Measurements from ENCODE around the gene S100PBP. TPM values are rescaled to one million over a fixed set of nuclear protein-coding genes. Genes with fewer than 3 reads are reported as not detected.

S100PBP gene
- total RNA-seq, 2 donors from 2014 or later: 5.7 to 10.8 TPM

DNA sequence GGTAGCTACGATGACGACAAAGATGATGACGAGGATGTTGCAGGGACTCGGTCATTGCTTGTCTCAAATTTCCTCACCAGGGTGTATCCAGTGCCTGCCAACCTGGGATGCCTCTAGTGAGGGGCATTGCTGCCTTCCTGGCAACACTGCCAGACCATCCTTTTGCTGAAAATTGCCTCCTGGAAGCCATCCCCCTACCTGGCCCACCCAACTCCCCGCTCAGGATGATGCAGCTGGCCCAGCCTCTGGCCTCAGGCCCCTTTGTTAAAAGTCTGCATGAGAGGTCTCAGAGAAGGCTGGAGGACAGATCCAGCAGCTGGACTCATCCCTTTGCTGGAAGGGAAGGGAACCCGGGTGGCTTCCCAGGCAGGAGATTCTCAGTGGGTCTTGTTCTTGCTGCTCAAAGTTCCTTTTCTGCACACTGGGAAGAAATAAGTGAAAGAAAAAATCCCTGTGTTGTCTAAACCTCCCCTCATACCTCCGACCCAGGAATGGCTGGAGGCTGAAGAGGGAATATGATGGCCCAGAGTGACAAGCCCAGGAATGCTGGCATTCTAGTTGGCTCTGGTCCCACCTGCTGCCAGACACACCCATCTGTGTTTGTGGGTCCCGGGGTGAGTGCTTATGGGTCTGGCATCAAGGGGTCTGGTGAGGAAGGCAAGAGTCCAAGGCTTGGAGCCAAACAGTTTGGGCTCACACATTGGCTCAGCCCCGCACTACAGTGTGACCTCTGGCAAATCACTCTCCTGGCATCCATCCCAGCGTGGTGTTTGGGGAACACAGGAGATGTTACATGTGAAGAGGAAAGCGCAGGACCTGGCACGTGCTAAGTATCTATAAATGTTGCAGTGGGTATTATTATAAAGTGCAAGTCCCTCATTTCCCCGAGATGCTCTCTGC is 60.0 kb downstream of the S100PBP start:
- no peaks in the 10 kb centered on the region for H3K9me3 ChIP-seq
- H3K4me1 ChIP-seq: peaks cover 0 to 46% of the 10 kb centered on the region in 2 donors
- no peaks in the 10 kb centered on the region for H3K36me3 ChIP-seq
- DNase-seq (ENCODE audit: low spot score): peak; percentile 66
- no peaks in the 10 kb centered on the region for H3K27me3 ChIP-seq
- H3K27ac ChIP-seq: peak overlapping the region; percentile 29 to 39
- no peak overlapping the region for H3K4me3 ChIP-seq
- TF ChIP-seq, protein P1, sequence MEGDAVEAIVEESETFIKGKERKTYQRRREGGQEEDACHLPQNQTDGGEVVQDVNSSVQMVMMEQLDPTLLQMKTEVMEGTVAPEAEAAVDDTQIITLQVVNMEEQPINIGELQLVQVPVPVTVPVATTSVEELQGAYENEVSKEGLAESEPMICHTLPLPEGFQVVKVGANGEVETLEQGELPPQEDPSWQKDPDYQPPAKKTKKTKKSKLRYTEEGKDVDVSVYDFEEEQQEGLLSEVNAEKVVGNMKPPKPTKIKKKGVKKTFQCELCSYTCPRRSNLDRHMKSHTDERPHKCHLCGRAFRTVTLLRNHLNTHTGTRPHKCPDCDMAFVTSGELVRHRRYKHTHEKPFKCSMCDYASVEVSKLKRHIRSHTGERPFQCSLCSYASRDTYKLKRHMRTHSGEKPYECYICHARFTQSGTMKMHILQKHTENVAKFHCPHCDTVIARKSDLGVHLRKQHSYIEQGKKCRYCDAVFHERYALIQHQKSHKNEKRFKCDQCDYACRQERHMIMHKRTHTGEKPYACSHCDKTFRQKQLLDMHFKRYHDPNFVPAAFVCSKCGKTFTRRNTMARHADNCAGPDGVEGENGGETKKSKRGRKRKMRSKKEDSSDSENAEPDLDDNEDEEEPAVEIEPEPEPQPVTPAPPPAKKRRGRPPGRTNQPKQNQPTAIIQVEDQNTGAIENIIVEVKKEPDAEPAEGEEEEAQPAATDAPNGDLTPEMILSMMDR (IDR thresholded peaks at IDR 0.05): no peak

DNA sequence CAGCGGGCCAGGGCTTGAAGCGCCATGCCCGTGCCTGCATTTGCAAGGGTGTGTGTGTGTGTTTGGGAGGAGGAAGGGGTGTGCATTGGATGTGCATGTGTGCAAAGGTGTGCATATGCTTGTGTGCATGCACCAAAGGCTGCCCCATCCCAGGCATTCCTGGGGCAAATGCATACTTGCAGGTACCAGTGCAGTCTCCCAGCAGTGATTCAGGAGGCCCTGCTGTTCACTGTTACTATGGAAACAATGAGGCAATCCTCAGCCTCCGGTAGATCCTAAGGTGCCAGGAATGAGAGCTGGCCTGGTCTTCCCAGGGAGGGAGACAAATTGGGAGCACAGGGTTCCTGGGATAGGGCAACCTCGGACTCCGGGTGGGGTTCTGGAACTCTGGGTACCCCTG is 60.7 kb downstream of the S100PBP start:
- no peaks in the 10 kb centered on the region for H3K9me3 ChIP-seq
- no peaks in the 10 kb centered on the region for H3K27me3 ChIP-seq
- TF ChIP-seq, protein P1 (IDR thresholded peaks at IDR 0.05): no peak
- H3K4me1 ChIP-seq: peaks cover 0 to 42% of the 10 kb centered on the region in 2 donors
- no peak for DNase-seq (ENCODE audit: low spot score)
- no peak overlapping the region for H3K27ac ChIP-seq
- no peak overlapping the region for H3K4me3 ChIP-seq
- H3K36me3 ChIP-seq: no peaks in the 10 kb centered on the region

GRCh38 chr1:32878637-32879041 is 61.2 kb downstream of the S100PBP start:
- no peak for DNase-seq (ENCODE audit: low spot score)
- Histone ChIP-seq H3K4me3 (no peak overlapping the region), H3K27ac (no peak overlapping the region), H3K9me3 (no peaks in the 10 kb centered on the region), H3K4me1 (peaks cover 0 to 42% of the 10 kb centered on the region in 2 donors), H3K27me3 (no peaks in the 10 kb centered on the region), H3K36me3 (no peaks in the 10 kb centered on the region)
- TF ChIP-seq, protein P1 (IDR thresholded peaks at IDR 0.05): no peak

GRCh38 chr1:32881291-32881690 is 63.8 kb downstream of the S100PBP start:
- no peak for DNase-seq (ENCODE audit: low spot score)
- TF ChIP-seq, protein P1 (IDR thresholded peaks at IDR 0.05): no peak
- H3K9me3 ChIP-seq: no peaks in the 10 kb centered on the region
- H3K27me3 ChIP-seq: peaks cover 0 to 8% of the 10 kb centered on the region in 2 donors
- H3K4me3 ChIP-seq: no peak overlapping the region
- no peaks in the 10 kb centered on the region for H3K36me3 ChIP-seq
- H3K4me1 ChIP-seq: peaks cover 0 to 46% of the 10 kb centered on the region in 2 donors
- H3K27ac ChIP-seq: peak overlapping the region in 1 of 2 donors; percentile 29

DNA sequence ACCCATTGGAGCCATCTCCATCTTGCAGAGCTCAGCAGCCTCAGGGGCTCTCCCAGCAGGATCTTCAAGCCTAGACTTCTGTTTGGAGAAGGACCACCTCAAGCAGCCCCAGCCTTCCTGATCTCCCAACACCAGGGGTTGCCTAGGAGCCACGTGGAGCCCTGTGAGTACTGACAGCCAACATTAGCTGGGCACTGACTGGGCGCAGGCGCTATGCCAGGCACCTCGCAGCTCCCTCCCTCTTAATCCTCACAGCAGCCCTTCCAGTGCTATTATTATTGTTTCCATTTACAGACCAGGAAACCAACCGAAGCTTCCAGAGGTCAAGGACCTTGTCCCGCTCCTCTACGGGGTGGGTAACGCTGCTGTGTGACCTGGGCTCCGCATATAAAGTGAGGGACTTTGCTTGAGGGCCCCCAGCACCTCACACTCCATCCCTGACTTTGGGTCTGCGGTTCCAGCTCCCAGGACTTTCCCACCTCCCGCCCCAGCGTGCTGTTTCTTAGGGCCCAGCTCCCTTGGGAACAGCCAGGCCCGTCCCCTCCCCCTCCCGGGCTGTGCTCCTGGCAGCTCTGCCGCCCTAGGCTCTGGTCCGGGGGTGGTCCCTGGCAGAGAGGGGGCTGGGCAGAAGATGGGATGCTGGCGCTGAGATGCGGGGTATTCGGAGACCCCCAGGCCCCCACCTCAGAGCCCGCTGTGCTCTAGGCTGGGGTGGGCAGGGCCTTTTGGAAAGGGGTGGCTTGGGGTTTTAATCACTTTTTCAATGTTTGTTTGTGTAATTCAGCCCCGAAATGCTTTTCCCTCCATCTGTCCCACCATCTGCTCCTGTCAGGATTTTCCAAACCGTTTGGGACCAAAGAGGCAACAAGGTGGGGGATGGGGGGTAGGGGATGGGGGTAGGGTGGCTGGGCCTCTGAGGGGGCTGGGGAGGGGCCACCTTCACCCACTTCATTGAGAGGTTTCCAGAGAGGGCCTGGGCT is 64.7 kb downstream of the S100PBP start:
- TF ChIP-seq, protein P1 (IDR thresholded peaks at IDR 0.05): no peak
- H3K9me3 ChIP-seq: no peaks in the 10 kb centered on the region
- H3K4me1 ChIP-seq: peaks cover 0 to 43% of the 10 kb centered on the region in 2 donors
- H3K4me3 ChIP-seq: no peak overlapping the region
- H3K27ac ChIP-seq: peak overlapping the region; percentile 25 to 38
- no peaks in the 10 kb centered on the region for H3K36me3 ChIP-seq
- DNase-seq (ENCODE audit: low spot score): no peak
- peaks cover 0 to 16% of the 10 kb centered on the region in 2 donors for H3K27me3 ChIP-seq
